Measurements from ENCODE around the gene UMODL1.

- TF ChIP-seq CTCF (conservative IDR thresholded peaks at IDR 0.05) (no peak), ZFX (IDR thresholded peaks at IDR 0.05) (no peak)
Observed at GRCh38 chr21:42057851-42058437, 13.2 kb upstream of the UMODL1 start.
